ENCODE results near the gene ZNHIT2.
A peak's percentile ranks its signal among the peaks of the same experiment; 100 is the strongest.
"Not testable (repeated sequence)": the region's sequence is repeated elsewhere in the genome, so short reads cannot be mapped to it uniquely, and the experiment has no call there.

ZNHIT2 gene

GRCh38 chr11:65119670-65119995 is 2.1 kb upstream of the ZNHIT2 start:
- DNase-seq (ENCODE audit: low spot score), result peak; percentile 50

GRCh38 chr11:65118891-65119669 is 1.6 kb upstream of the ZNHIT2 start:
- DNase-seq (ENCODE audit: low spot score), result not testable (repeated sequence)

GRCh38 chr11:65118097-65118837 is 766 bp upstream of the ZNHIT2 start:
- no peak for DNase-seq (ENCODE audit: low spot score)

GRCh38 chr11:65116370-65117205 is 913 bp downstream of the ZNHIT2 start:
- DNase-seq (ENCODE audit: low spot score), result no peak

- no peak for DNase-seq (ENCODE audit: low spot score)
Observed at GRCh38 chr11:65115361-65116082, 2.0 kb downstream of the ZNHIT2 start.

GRCh38 chr11:65114538-65115171 is 2.8 kb downstream of the ZNHIT2 start:
- no peak for DNase-seq (ENCODE audit: low spot score)

- no peak for DNase-seq (ENCODE audit: low spot score)
Observed at GRCh38 chr11:65113839-65114238, 3.7 kb downstream of the ZNHIT2 start.

GRCh38 chr11:65113361-65113756 is 4.1 kb downstream of the ZNHIT2 start:
- peak; percentile 67 for DNase-seq (ENCODE audit: low spot score)

- DNase-seq (ENCODE audit: low spot score), result peak; percentile 76
Observed at GRCh38 chr11:65112546-65113360, 4.7 kb downstream of the ZNHIT2 start.

- DNase-seq (ENCODE audit: low spot score), result peak; percentile 97
Observed at GRCh38 chr11:65111744-65112545, 5.6 kb downstream of the ZNHIT2 start, which contains the start of gene TM7SF2. TM7SF2 (plus strand) TSS chr11:65111872; CDS start chr11:65112016, 144 bp downstream.

- DNase-seq (ENCODE audit: low spot score), result no peak
Observed at GRCh38 chr11:65111159-65111743, 6.2 kb downstream of the ZNHIT2 start.

- peak; percentile 95 for DNase-seq (ENCODE audit: low spot score)
Observed at GRCh38 chr11:65110354-65110861, 7.1 kb downstream of the ZNHIT2 start.

GRCh38 chr11:65109231-65110198 is 8.0 kb downstream of the ZNHIT2 start:
- DNase-seq (ENCODE audit: low spot score), result no peak

- no peak for DNase-seq (ENCODE audit: low spot score)
Observed at GRCh38 chr11:65108469-65109123, 8.9 kb downstream of the ZNHIT2 start.

GRCh38 chr11:65107751-65108468 is 9.6 kb downstream of the ZNHIT2 start:
- no peak for DNase-seq (ENCODE audit: low spot score)

GRCh38 chr11:65107078-65107477 is 10.4 kb downstream of the ZNHIT2 start:
- no peak for DNase-seq (ENCODE audit: low spot score)

- DNase-seq (ENCODE audit: low spot score), result no peak
Observed at GRCh38 chr11:65104628-65105027, 12.9 kb downstream of the ZNHIT2 start.

All from NAMALWA (cell line).